CD4-positive, alpha-beta T cell treated with Interleukin-4 for 1 hour (primary cell): ENCODE measurements around the gene RPS27L.
A peak's percentile ranks its signal among the peaks of the same experiment; 100 is the strongest.

Experiments used
- DNase-seq, 2 donors: peaks; one replicate each; pipeline ENCODE4 v3.0.0-alpha.2; 2020 to 2022

RPS27L gene

GRCh38 chr15:63157118-63157843, at the start of gene RPS27L:
Gene RPS27L (minus strand): TSS chr15:63157477. CDS start chr15:63157405, 72 bp downstream.
- DNase-seq: peak; percentile 87 to 89

GRCh38 chr15:63206079-63206478, 48.8 kb upstream of the RPS27L start:
- no peak for DNase-seq

GRCh38 chr15:63203451-63204090, 46.3 kb upstream of the RPS27L start:
- DNase-seq: peak; percentile 61 to 66

- DNase-seq: no peak
These were observed 45.6 kb upstream of the RPS27L start for GRCh38 chr15:63202861-63203260.

GRCh38 chr15:63200464-63201249, 43.4 kb upstream of the RPS27L start:
- DNase-seq: no peak

GRCh38 chr15:63198371-63199250, 41.3 kb upstream of the RPS27L start:
- DNase-seq: no peak

GRCh38 chr15:63197626-63198025, 40.3 kb upstream of the RPS27L start:
- DNase-seq: no peak

- no peak for DNase-seq
These were observed 39.6 kb upstream of the RPS27L start for GRCh38 chr15:63196842-63197241.

GRCh38 chr15:63195569-63196015, 38.3 kb upstream of the RPS27L start:
- no peak for DNase-seq

- DNase-seq: no peak
These were observed 37.7 kb upstream of the RPS27L start for GRCh38 chr15:63194880-63195568.

- DNase-seq: no peak
These were observed 37.0 kb upstream of the RPS27L start for GRCh38 chr15:63194302-63194701.

GRCh38 chr15:63192619-63193206, 35.4 kb upstream of the RPS27L start:
- no peak for DNase-seq

- DNase-seq: peak; percentile 82 to 93
These were observed 34.8 kb upstream of the RPS27L start for GRCh38 chr15:63191895-63192618.

- DNase-seq: no peak
These were observed 33.7 kb upstream of the RPS27L start for GRCh38 chr15:63190769-63191649.

- peak in 1 of 2 donors; percentile 32 for DNase-seq
These were observed 32.9 kb upstream of the RPS27L start for GRCh38 chr15:63189941-63190768.

- DNase-seq: peak; percentile 95 to 96
These were observed 31.9 kb upstream of the RPS27L start, which contains the start of gene RAB8B for GRCh38 chr15:63188926-63189871. Gene RAB8B (plus strand): TSS chr15:63189606. CDS start chr15:63189625, 19 bp downstream.

GRCh38 chr15:63188247-63188925, 31.1 kb upstream of the RPS27L start:
- no peak for DNase-seq
